Naive B cell (primary cell): ENCODE results near the gene AXIN1. TPM values are rescaled to one million over a fixed set of nuclear protein-coding genes. Genes with fewer than 3 reads are reported as not detected.
"Not testable (repeated sequence)": the region's sequence is repeated elsewhere in the genome, so short reads cannot be mapped to it uniquely, and the experiment has no call there.

ENCODE experiments used
- ATAC-seq, 2 donors: fragments of 150-1000 bp; cut with Tn5 transposase; 2 replicates each; pipeline ENCODE4 v1.10.0; 2021; ENCODE audit warnings: low read depth in 2 of 2, mild to moderate bottlenecking in 2 of 2, moderate library complexity in 2 of 2
- DNase-seq: peaks from one replicate; pipeline ENCODE4 v3.0.0; 2022
- H3K27ac Mint-ChIP-seq, 6 donors: one replicate each; pipeline ENCODE4 v1.8.0; 2020 to 2022; ENCODE audit warnings: mild to moderate bottlenecking in 6 of 6, mixed read lengths in 6 of 6, moderate library complexity in 5 of 6, inconsistent platforms in 2 of 6
- H3K27me3 Mint-ChIP-seq, 3 donors: one replicate each; pipeline ENCODE4 v1.8.0; 2021 to 2022; ENCODE audit warnings: mixed read lengths in 3 of 3, mild to moderate bottlenecking in 1 of 3
- H3K36me3 Mint-ChIP-seq, 2 donors: one replicate each; pipeline ENCODE4 v1.8.0; 2020 to 2022; ENCODE audit warnings: mixed read lengths in 2 of 2, inconsistent platforms in 1 of 2, mild to moderate bottlenecking in 1 of 2
- H3K4me1 Mint-ChIP-seq, 3 donors: one replicate each; pipeline ENCODE4 v1.8.0; 2020 to 2022; ENCODE audit warnings: mixed read lengths in 3 of 3, inconsistent platforms in 1 of 3, mild to moderate bottlenecking in 1 of 3, moderate library complexity in 1 of 3
- H3K4me3 Mint-ChIP-seq, 8 donors: one replicate each; pipeline ENCODE4 v1.8.0; 2020 to 2022; ENCODE audit warnings: mild to moderate bottlenecking in 8 of 8, mixed read lengths in 8 of 8, moderate library complexity in 8 of 8, inconsistent platforms in 2 of 8
- H3K9me3 Mint-ChIP-seq, 7 donors: one replicate each; pipeline ENCODE4 v1.8.0; 2020 to 2022; ENCODE audit warnings: mixed read lengths in 7 of 7, mild to moderate bottlenecking in 5 of 7, inconsistent platforms in 2 of 7, moderate library complexity in 1 of 7
- polyA plus RNA-seq, 6 donors: library from polyadenylated mRNA; unstranded; fragments of 300-500 nt; fragmentation: Illumina TruSeq; gene quantifications; one replicate each; pipeline ENCODE4 v1.2.3, GENCODE V29; 2021; ENCODE audit warnings: low read depth in 6 of 6

Gene AXIN1
- polyA plus RNA-seq, 6 donors from 2014 or later: 0.93 to 2.7 (median 1.9) TPM

DNA sequence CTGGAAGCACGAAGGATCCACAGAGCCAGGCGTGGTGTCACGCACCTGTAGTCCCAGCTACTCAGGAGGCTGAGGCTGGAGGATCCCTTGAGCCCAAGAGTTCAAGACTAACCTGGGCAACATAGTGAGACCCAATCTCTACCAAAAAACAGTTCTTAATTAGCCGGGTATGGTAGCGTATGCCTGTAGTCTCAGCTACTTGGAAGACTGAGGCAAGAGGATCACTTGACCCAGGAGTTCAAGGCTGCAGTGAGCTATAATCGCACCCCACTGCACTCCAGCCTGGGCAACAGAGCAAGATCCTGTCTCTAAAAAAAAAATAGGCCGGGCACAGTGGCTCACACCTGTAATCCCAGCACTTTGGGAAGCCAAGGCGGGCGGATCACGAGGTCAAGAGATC, 4.0 kb downstream of the AXIN1 start:
- Mint-ChIP-seq H3K4me1 (peaks cover 29 to 57% (median 31%) of the 10 kb centered on the region in 3 donors), H3K27ac (peak overlapping the region in 2 of 6 donors; percentile 27 to 81), H3K4me3 (peak overlapping the region in 2 of 8 donors; percentile 24 to 44)
- not testable (repeated sequence) for ATAC-seq, H3K27me3 Mint-ChIP-seq, H3K9me3 Mint-ChIP-seq, H3K36me3 Mint-ChIP-seq, DNase-seq

DNA sequence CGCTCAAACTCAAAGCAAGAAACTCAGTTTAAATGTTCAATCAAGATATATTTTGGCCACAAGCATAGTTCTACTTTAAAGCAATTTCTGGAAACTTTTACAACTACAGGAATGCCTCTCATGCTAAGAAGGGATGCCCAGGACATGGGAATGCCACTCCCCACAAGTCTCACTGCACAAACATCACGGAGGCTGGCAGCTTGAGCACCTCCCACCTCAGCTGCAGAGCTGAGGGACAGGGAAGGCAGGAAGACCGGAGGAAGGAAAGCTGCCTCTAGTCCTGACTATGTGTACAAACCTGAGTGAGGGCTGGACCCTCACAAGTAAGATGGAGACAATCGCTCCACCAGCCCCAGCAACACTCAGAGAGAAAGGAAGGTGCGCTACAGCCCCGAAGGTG, 5.3 kb downstream of the AXIN1 start:
- no peaks in the 10 kb centered on the region for H3K27me3 Mint-ChIP-seq
- ATAC-seq: no peak
- H3K9me3 Mint-ChIP-seq: no peaks in the 10 kb centered on the region
- H3K36me3 Mint-ChIP-seq: peaks cover 7 to 9% of the 10 kb centered on the region in 2 donors
- peak overlapping the region in 1 of 6 donors; percentile 84 for H3K27ac Mint-ChIP-seq
- no peak overlapping the region for H3K4me3 Mint-ChIP-seq
- DNase-seq: no peak
- H3K4me1 Mint-ChIP-seq: peaks cover 33 to 69% (median 43%) of the 10 kb centered on the region in 3 donors

DNA sequence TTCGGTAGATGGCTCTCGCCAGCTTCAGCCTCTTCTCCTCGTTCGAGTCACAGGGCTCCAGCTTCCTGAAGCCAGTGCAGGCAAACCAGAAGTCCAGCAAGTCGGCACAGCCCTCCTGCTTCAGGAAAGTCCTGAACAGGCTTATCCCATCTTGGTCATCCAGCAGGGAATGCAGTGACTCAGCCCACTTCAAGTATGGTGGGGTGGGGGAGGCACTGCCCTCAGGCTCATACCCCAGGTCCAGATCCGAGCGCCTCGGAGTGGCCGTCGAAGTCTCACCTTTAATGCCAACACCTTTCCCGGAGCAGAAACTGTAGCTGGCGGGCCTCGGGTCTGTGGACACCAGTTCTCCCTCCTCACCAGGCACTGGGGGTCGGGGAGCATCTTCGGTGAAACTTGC, 5.9 kb downstream of the AXIN1 start:
- Mint-ChIP-seq H3K27ac (peak overlapping the region in 1 of 6 donors; percentile 55), H3K36me3 (peaks cover 7 to 9% of the 10 kb centered on the region in 2 donors), H3K4me3 (no peak overlapping the region)

DNA sequence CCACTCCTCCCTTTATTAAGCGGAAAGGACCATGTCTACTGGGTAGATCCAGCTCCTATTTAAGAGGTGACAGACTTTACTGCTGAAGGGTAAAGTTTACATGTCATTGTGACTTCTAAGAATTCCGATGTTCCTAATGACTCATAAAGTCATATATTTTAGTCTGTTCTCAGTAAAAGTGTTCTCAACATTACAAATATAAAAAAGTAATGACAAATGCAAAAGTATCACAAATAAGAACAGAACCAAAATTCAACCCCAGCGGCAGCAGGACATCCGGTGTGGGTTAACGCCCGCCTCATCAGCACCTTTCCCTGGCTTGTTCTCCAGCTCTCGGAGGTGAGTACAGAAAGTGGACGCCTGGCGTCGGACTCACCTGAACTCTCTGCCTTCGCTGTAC, 6.8 kb downstream of the AXIN1 start:
- no peak for DNase-seq
- Mint-ChIP-seq H3K9me3 (no peaks in the 10 kb centered on the region), H3K36me3 (peaks cover 7 to 9% of the 10 kb centered on the region in 2 donors), H3K4me1 (peaks cover 34 to 67% (median 51%) of the 10 kb centered on the region in 3 donors), H3K27me3 (no peaks in the 10 kb centered on the region), H3K4me3 (no peak overlapping the region), H3K27ac (peak overlapping the region in 2 of 6 donors; percentile 50 to 81)
- no peak for ATAC-seq

More for the DNA sequence above, 5.9 kb downstream of the AXIN1 start:
- no peak for DNase-seq
- H3K4me1 Mint-ChIP-seq: peaks cover 34 to 74% (median 49%) of the 10 kb centered on the region in 3 donors
- no peaks in the 10 kb centered on the region for H3K9me3 Mint-ChIP-seq
- H3K27me3 Mint-ChIP-seq: no peaks in the 10 kb centered on the region
- no peak for ATAC-seq

DNA sequence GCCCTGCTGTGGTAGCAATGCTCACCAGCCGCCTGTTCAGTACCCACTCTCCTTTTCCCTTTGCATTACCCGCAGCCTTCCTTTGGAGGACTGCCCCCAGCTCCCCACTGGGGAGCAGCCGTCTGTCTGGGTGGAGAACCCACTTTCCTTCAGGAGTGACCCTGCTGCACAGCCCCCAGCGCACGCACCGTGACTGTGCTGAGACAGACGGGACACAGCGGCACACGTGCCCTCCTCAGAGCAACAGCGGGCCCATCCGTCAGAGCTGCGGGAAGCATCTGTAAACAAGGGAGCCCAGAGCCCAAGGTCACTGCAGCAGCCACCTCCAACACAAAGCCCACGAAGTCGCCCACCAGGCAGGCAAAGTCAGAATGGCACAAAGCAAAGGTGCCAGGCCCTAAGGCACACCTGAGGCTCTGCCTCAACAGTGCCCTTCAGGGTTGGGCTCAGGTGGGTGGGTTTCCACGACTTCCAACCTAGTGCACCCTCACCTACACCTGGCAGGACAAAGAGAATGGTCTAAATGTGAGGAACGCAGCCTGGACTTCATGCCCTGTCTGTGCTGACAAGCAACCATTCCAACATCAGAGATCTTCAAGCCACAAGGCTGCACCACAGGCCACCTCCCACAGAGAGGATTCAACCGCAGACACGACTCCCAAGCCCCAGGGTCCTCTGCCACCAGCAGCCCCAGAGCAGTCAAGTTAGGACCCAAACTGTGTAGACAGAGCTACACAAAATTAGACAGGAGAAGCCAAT, 9.9 kb downstream of the AXIN1 start:
- Mint-ChIP-seq H3K9me3 (no peaks in the 10 kb centered on the region), H3K4me3 (no peak overlapping the region), H3K27ac (peak overlapping the region in 2 of 6 donors; percentile 12 to 93), H3K27me3 (no peaks in the 10 kb centered on the region), H3K4me1 (peaks cover 27 to 62% (median 57%) of the 10 kb centered on the region in 3 donors), H3K36me3 (peaks cover 3 to 7% of the 10 kb centered on the region in 2 donors)
- ATAC-seq (no peak), DNase-seq (no peak)

DNA sequence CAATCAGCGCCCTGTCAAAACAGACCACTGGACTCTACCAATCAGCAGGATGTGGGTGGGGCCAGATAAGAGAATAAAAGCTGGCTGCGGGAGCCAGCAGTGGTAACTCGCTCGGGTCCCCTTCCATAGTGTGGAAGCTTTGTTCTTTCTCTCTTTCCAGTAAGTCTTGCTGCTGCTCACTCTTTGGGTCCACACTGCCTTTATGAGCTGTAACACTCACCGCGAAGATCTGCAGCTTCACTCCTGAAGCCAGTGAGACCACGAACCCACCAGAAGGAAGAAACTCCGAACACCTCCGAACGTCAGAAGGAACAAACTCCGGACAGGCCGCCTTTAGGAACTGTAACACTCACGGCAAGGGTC, 10.6 kb downstream of the AXIN1 start:
- H3K36me3 Mint-ChIP-seq, H3K9me3 Mint-ChIP-seq, H3K27ac Mint-ChIP-seq, DNase-seq, H3K27me3 Mint-ChIP-seq, H3K4me3 Mint-ChIP-seq, ATAC-seq: not testable (repeated sequence)
- peaks cover 21 to 56% (median 50%) of the 10 kb centered on the region in 3 donors for H3K4me1 Mint-ChIP-seq

DNA sequence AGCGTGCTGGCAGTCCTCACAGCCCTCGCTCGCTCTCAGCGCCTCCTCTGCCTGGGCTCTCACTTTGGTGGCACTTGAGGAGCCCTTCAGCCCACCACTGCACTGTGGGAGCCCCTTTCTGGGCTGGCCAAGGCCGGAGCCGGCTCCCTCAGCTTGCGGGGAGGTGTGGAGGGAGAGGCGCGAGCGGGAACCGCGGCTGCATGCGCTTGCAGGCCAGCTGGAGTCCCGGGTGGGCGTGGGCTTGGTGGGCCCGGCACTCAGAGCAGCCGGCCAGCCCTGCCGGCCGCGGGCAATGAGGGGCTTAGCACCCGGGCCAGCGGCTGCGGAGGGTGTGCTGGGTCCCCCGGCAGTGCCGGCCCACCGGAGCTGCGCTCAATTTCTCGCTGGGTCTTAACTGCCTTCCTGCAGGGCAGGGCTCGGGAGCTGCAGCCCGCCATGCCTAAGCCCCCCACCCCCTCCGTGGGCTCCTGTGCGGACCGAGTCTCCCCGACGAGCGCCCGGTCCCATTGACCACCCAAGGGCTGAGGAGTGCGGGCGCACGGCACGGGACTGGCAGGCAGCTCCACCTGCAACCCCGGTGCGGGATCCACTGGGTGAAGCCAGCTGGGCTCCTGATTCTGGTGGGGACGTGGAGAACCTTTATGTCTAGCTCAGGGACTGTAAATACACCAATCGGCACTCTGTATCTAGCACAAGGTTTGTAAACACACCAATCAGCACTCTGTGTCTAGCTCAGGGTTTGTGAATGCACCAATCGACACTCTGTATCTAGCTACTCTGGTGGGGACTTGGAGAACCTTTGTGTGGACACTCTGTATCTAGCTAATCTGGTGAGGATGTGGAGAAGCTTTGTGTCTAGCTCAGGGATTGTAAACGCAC, 11.2 kb downstream of the AXIN1 start:
- ATAC-seq, H3K27me3 Mint-ChIP-seq, H3K27ac Mint-ChIP-seq, H3K4me3 Mint-ChIP-seq, H3K9me3 Mint-ChIP-seq, H3K36me3 Mint-ChIP-seq, DNase-seq: not testable (repeated sequence)
- peaks cover 22 to 57% (median 54%) of the 10 kb centered on the region in 3 donors for H3K4me1 Mint-ChIP-seq

DNA sequence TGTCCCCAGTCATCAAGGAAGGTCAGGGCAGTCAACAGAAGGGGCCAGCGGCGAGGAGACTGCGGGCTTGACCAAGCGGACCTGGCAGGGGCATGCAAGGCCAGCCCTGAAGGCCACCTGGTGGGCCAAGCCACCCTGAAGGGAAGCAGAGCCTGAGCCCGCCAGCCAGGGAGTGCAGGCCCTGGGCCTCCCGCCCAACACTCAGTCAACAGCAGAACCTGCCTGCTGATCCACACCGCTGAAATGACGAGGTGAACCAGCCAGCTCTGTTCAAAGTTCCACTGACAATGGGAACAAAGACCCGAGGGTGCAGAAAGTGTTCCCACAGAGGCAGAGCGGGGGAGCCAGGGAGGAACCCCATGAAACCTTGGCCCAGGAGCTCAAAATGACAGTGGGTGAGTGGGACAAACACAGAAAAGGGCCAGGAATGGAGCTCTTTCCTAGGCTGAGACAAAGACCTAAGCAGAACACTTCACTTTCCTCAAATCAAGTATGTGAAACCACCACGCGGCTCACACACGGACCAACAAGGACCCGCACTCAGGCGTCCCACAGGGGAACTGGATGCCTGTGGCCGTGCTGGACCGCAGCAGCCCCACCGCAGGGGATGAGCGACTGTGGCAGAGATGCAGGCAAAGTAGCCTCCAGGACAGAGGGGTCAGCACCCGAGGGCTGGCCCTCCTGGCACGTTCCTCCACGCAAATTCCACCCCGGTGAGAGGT, 12.0 kb downstream of the AXIN1 start:
- DNase-seq (no peak), ATAC-seq (no peak)
- H3K36me3 Mint-ChIP-seq: no peaks in the 10 kb centered on the region
- peak overlapping the region in 4 of 6 donors; percentile 52 to 89 (median 72) for H3K27ac Mint-ChIP-seq
- no peaks in the 10 kb centered on the region for H3K27me3 Mint-ChIP-seq
- peak overlapping the region in 5 of 8 donors; percentile 70 to 80 (median 76) for H3K4me3 Mint-ChIP-seq
- H3K9me3 Mint-ChIP-seq: no peaks in the 10 kb centered on the region
- peaks cover 25 to 64% (median 62%) of the 10 kb centered on the region in 3 donors for H3K4me1 Mint-ChIP-seq

DNA sequence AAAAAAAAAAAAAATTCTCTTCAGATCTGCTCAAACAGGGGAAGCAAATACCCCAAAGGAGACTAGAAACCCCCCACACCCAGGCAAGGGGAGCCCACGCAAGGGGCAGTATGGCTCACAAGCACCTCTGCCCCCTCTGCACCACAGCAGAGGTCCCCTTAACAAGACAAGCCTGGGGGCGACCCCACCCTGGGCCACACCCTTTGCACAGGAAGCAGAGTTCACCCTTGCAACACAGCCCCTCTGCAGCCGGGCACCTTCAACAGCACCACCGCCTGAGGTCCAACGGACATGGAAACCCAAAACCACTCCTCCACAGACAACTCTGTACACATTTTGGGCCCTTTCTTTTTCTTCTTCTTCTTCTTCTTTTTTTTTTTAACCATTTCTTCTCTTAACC, 12.8 kb downstream of the AXIN1 start:
- Mint-ChIP-seq H3K27ac (peak overlapping the region; percentile 29 to 89 (median 60)), H3K4me3 (peak overlapping the region; percentile 66 to 87 (median 76)), H3K4me1 (peaks cover 31 to 64% (median 64%) of the 10 kb centered on the region in 3 donors), H3K36me3 (no peaks in the 10 kb centered on the region), H3K9me3 (no peaks in the 10 kb centered on the region), H3K27me3 (no peaks in the 10 kb centered on the region)
- ATAC-seq (peak; percentile 64 to 68), DNase-seq (no peak)

DNA sequence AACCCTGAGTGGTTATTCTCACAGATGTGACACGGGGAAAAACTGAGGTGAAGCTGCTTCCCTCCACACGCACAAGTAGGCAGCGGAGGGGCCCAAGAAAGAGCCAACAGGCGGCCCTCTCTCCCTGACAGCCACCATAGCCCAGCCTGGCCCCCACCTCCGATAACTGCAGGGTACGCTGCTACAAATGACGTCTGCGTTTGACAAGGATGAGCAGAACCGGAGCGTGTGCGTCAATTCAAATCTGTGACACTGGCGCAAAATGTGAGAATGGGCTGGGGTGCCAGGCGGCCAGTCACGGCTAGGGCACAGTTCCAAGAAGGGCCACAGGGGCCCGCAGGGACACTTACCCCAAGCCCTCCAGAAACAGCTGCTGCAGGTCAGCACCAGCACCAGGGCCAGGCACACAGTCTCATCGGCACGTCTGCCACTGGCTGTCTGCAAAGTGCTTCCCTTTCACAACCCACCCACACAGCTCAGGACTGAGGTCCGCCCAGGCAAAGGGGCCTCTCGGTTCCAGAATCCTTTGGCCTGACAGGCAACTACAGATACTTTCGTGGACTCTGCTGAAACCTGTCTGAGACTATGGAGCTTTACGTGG, 14.4 kb downstream of the AXIN1 start:
- H3K4me3 Mint-ChIP-seq: peak overlapping the region in 3 of 8 donors; percentile 62 to 81 (median 66)
- H3K36me3 Mint-ChIP-seq: no peaks in the 10 kb centered on the region
- peak overlapping the region in 1 of 6 donors; percentile 76 for H3K27ac Mint-ChIP-seq
- H3K27me3 Mint-ChIP-seq: no peaks in the 10 kb centered on the region
- no peaks in the 10 kb centered on the region for H3K9me3 Mint-ChIP-seq
- ATAC-seq (no peak), DNase-seq (no peak)
- H3K4me1 Mint-ChIP-seq: peaks cover 40 to 73% (median 69%) of the 10 kb centered on the region in 3 donors

DNA sequence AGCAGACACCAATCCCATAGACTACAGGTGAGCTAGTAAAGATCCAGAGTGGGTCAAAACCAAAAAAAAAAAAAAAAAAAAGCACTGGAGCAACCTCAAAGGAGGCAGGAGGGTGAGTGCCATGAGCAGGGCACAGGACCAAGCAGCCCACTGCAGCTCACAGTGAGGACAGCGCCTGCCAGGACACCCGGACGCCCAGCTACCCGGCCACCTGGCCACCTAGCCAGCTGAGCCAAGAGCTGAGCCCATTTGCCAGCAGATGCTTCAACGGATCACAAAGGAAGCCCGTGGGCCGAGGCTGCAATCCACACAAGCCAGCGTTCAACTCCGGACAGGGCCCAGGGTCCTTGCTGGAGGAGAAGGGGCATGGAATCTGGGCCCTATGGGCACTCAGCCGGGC, 15.1 kb downstream of the AXIN1 start:
- H3K4me3 Mint-ChIP-seq: no peak overlapping the region
- peak overlapping the region in 2 of 6 donors; percentile 18 to 83 for H3K27ac Mint-ChIP-seq
- ATAC-seq (no peak), DNase-seq (no peak)
- H3K9me3 Mint-ChIP-seq: no peaks in the 10 kb centered on the region
- H3K4me1 Mint-ChIP-seq: peaks cover 36 to 68% (median 67%) of the 10 kb centered on the region in 3 donors
- no peaks in the 10 kb centered on the region for H3K36me3 Mint-ChIP-seq
- no peaks in the 10 kb centered on the region for H3K27me3 Mint-ChIP-seq

DNA sequence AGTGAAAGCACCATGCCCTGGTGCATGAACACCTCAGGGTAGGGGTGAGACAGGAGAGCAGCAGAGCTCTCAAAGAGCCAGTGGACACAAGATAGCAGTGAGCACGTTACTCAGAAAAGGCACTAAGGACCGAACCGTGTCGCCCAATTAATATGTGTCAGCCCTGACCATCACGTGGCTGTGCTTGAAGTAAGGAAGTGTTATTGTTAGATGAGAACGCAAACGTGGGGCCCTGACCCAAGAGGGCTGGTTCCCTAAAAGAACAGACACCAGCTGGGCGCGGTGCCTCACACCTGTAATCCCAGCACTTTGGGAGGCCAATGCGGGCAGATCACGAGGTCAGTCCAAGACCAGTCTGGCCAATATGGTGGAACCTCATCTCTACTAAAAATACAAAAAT, 16.3 kb downstream of the AXIN1 start:
- Mint-ChIP-seq H3K36me3 (no peaks in the 10 kb centered on the region), H3K9me3 (no peaks in the 10 kb centered on the region), H3K27ac (peak overlapping the region in 2 of 6 donors; percentile 20 to 53), H3K4me1 (peaks cover 33 to 59% (median 57%) of the 10 kb centered on the region in 3 donors), H3K4me3 (peak overlapping the region in 3 of 8 donors; percentile 35 to 52 (median 37)), H3K27me3 (no peaks in the 10 kb centered on the region)
- ATAC-seq (no peak), DNase-seq (no peak)
